NB4 (cell line): ENCODE data around the gene INSC.

ENCODE experiments used
- DNase-seq: peaks from one replicate; pipeline ENCODE4 v3.0.0; 2010; ENCODE audit warnings: low read depth
- H3K4me3 ChIP-seq: one replicate; pipeline ENCODE4 v1.5.1; 2011; ENCODE audit warnings: mild to moderate bottlenecking, low read depth, low read length, moderate library complexity
- MYC ChIP-seq: IDR thresholded peaks from 2 replicates; pipeline ENCODE4 v1.6.1; 2011; ENCODE audit warnings: low read depth, low read length
- POLR2A ChIP-seq: IDR thresholded peaks from 2 replicates; pipeline ENCODE4 v1.6.1; 2011; ENCODE audit warnings: mild to moderate bottlenecking; ENCODE audit not compliant: insufficient read length; ENCODE audit errors: extremely low read depth
- TF ChIP-seq, protein P1 (sequence below): IDR thresholded peaks from one replicate; pipeline ENCODE4 v1.5.1; 2012; ENCODE audit warnings: low read depth, low read length
- TF ChIP-seq, protein P2 (sequence below): IDR thresholded peaks from 2 replicates; pipeline ENCODE4 v1.6.1; 2011; ENCODE audit warnings: low read depth, low read length

The INSC gene

DNA sequence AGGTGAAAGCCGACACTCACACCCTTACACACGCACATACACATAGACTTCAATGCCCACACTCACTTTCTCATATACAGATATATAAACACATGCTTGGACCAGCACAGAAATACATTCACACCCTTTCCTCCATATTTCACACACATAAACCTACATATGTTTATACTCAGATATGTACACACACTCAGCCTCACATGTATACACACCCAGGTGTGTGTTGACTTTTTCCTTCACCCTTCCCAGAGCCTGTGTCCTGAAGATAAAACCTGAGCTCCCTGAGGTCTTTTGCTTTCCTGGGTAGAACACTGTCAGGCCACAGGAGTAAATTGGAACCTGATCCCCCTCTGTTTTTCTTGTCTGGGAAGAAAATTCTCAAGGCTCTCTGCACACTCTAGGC is 62.8 kb downstream of the INSC start:
- no peak overlapping the region for H3K4me3 ChIP-seq
- TF ChIP-seq POLR2A = no peak
- TF ChIP-seq, protein P1, sequence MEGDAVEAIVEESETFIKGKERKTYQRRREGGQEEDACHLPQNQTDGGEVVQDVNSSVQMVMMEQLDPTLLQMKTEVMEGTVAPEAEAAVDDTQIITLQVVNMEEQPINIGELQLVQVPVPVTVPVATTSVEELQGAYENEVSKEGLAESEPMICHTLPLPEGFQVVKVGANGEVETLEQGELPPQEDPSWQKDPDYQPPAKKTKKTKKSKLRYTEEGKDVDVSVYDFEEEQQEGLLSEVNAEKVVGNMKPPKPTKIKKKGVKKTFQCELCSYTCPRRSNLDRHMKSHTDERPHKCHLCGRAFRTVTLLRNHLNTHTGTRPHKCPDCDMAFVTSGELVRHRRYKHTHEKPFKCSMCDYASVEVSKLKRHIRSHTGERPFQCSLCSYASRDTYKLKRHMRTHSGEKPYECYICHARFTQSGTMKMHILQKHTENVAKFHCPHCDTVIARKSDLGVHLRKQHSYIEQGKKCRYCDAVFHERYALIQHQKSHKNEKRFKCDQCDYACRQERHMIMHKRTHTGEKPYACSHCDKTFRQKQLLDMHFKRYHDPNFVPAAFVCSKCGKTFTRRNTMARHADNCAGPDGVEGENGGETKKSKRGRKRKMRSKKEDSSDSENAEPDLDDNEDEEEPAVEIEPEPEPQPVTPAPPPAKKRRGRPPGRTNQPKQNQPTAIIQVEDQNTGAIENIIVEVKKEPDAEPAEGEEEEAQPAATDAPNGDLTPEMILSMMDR = no peak
- no peak for TF ChIP-seq MYC
- TF ChIP-seq, protein P2, sequence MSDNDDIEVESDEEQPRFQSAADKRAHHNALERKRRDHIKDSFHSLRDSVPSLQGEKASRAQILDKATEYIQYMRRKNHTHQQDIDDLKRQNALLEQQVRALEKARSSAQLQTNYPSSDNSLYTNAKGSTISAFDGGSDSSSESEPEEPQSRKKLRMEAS = no peak

DNA sequence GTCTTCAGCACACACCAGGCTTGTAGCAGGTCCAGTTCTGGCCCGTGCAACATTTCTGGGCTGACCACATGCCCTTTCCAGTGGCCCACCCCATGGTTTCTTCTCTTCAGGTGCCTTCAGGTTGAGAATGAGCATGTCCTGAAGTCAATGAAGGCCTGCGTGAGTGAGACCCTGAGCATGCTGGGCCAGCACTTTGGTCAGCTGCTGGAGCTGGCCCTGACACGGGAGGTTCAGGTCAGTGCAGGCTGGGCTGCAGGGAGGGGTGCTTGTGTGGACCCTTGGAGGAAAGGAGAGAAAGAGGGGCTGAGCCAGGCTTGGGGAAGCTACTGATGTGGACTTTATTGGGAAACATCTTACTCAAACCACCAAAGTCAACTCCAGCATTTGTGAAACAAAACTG is 63.5 kb downstream of the INSC start:
- no peak for DNase-seq
- H3K4me3 ChIP-seq = no peak overlapping the region
- TF ChIP-seq MYC (no peak), POLR2A (no peak)
- TF ChIP-seq, protein P1 = no peak
- TF ChIP-seq, protein P2 = no peak

More for the DNA sequence above, 62.8 kb downstream of the INSC start:
- no peak for DNase-seq

DNA sequence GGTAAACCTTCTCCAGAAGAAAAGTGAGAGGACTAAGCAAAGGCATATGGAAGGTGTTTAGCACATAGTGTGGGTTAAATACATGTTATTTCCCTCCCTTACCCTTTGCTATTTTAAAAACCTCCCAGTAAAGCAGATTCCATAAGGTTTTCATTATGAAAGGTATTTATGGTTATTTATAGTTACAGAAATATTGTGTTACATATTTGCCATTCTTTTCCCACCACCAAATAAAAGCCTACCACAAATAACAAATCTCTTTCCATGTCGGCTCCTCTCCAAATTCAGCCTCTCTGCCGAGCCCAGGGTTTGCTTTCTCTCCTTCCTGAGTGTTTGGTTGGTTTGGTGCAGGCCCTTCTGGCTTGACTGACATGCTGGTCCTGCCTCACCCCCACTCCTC is 64.4 kb downstream of the INSC start:
- no peak overlapping the region for H3K4me3 ChIP-seq
- no peak for TF ChIP-seq MYC
- TF ChIP-seq, protein P1 = no peak
- TF ChIP-seq, protein P2 = no peak
- DNase-seq = no peak

DNA sequence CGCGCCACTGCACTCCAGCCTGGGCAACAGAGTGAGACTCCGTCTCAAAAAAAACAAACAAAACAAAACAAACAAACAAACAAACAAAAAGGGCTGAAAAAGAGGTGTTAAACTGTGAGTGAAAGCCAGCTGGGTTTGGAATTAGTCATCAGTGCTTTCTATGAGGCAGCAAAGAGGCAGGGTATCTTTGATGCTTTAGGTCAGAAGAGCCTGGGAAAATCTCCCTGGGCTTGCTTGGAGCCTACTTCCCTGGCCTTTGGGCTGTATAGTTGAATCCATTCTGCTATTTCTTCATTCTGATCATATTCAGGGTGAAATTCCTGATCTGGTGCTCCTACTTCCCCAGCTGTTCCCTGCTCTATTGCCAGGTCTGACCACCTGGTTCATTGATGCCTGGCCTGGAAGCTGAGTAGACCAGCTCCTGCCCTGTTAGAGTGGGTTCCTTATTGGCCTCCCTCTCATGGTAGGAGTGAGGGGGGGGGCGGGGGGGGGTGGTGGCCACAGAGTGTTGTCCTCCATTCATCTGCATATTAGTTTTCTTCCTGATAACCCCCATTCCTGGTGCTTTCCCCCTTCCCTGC is 65.6 kb downstream of the INSC start:
- no peak overlapping the region for H3K4me3 ChIP-seq
- TF ChIP-seq, protein P1 = no peak
- TF ChIP-seq MYC = no peak
- no peak for DNase-seq

DNA sequence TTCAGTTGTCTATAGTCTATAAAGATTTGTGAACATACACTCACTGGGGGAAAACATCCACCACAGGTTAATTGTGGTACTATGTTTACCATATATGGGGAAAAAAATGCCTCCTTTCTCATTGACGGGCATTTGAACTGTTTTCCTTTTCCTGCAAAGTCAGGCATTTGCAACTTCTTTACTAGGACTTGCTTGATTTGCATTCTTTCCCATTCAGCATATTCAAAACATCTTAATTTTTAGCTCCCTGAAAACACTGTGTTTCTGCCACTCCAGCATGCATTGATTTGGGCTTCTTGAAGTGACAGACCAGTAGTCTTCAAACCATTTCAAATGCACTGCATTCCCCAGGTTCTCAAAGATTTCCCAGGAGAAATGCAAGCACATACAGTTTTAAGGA is 67.6 kb downstream of the INSC start:
- DNase-seq = no peak
- no peak overlapping the region for H3K4me3 ChIP-seq
- TF ChIP-seq, protein P1 = no peak
- TF ChIP-seq, protein P2 = no peak
- TF ChIP-seq POLR2A (no peak), MYC (no peak)

DNA sequence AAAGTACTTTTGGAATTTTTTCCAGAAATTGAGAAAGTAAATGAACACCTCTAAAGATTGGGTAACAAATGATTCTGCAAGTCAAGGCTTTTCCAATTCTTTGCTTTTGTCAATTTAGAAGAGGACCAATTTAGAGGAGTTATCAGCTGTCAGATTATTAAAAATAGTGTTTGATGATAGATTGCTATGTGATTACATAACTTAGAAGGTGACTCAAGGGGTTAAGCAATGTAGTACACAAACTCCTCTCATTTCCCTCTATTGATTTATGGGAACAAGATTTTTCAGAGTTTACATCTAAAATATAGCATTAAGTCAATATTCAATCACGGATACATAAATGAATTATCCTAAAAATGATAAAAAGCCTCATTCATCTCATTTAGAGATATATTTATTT is 70.3 kb downstream of the INSC start:
- H3K4me3 ChIP-seq = no peak overlapping the region
- DNase-seq = no peak

More for the DNA sequence above, 70.3 kb downstream of the INSC start:
- TF ChIP-seq, protein P1 = no peak
- TF ChIP-seq POLR2A = no peak
- TF ChIP-seq MYC = no peak
- TF ChIP-seq, protein P2 = no peak
